A204.1 (cell line): ENCODE measurements around the gene FBXO33.

Experiments used
- FAIRE-seq: peaks from 2 replicates; lab custom pipeline; 2012; peaks lifted over from hg19 to GRCh38; lab: Jason Lieb, UNC

The FBXO33 gene

GRCh38 chr14:39431416-39432178 is 636 bp downstream of the FBXO33 start:
- no peak for FAIRE-seq

GRCh38 chr14:39430762-39431415 is 1.3 kb downstream of the FBXO33 start:
- FAIRE-seq = no peak

DNA sequence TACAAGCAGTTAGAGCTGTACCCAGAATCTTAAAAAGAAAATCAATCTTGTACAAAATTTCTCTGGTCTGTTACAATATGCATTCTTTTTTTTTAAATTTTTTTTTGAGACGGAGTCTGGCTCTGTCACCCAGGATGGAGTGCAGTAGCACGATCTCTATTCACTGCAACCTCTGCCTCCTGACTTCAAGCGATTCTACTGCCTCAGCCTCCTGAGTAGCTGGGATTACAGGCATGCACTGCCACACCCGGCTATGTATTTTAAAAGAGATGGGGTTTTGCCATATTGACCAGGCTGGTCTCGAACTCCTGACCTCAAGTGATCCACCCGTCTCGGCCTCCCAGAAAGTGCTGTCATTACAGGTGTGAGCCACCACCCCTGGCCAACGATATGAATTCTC is 4.1 kb downstream of the FBXO33 start:
- no peak for FAIRE-seq

- peak; percentile 40 for FAIRE-seq
Observed at GRCh38 chr14:39426605-39427004, 5.6 kb downstream of the FBXO33 start.

DNA sequence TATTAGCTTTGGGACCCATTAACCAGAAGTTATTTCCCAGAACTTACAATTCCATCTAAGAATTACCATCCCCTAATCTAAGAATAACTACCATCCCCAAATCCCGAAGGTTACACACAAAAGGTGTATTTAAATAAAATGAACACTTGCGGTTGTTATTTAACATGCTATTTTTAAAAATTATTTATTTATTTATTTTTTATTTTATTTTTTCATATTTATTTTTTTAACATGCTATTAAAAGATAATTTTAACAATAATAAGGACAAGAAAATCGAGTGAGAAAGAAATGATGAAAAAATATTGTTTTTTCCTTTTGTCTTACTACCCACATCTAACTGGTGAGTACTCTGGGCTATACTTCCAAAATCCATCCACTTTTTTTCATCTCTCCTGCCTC is 6.3 kb downstream of the FBXO33 start:
- peak; percentile 68 for FAIRE-seq

GRCh38 chr14:39423793-39424192 is 8.4 kb downstream of the FBXO33 start:
- no peak for FAIRE-seq

GRCh38 chr14:39422243-39422642 is 10.0 kb downstream of the FBXO33 start:
- no peak for FAIRE-seq

DNA sequence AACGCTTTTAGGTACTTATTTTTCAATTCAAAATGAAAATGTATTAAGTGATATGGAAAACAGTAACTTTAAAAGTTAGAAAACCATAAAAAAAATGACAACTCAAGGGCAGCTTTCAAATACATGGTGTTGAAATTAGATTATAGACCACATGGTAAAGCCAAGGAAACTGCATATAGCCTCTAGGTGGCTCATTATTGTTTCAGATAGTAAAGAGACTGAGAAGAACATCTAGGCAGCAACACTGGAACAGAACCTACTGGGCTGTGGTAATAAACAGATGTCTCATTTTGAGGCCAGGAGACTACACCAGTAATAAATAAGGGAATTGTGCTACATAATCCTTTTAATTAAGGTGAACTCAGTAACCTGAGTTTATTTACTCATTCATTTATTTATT is 13.0 kb downstream of the FBXO33 start:
- FAIRE-seq = no peak

DNA sequence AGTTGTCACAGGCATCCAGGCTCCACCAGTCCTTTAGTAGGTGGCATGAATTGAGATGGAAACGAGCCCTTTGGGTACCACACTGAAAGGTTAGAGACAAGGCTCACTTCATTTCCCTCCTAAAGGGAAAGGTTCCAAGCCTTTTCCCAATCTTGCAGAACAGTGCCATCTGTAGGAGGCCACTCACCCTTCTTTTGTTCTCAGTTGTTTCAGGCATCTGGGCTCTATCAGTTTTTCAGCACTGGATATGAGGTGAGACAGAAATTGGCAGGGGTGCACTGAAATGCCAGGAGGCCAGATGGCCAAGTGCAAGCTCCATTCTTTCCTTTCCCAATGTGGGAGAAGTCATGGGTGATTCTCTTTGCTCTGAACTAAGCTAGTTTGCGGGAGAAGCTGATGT is 15.2 kb downstream of the FBXO33 start:
- FAIRE-seq = no peak

GRCh38 chr14:39416072-39416471 is 16.2 kb downstream of the FBXO33 start:
- FAIRE-seq = no peak

DNA sequence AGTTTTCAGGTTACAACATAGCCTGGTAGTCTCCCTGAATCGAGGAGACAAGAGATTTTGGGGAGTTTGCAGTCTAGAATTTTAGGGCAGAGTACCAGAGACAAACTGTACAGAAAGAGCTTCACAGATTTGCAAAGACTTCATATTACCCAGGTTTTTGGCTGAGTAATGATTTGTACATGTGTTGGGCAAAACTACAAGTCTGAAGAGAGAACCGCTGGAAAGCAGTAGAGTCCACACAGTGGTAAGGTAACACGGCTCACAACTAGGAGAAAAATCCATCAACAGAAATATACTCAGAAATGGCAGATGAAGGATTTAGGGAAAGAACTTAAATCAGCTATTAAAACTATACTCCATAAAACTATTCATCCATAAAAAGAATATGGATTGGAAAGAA is 25.7 kb downstream of the FBXO33 start:
- no peak for FAIRE-seq

DNA sequence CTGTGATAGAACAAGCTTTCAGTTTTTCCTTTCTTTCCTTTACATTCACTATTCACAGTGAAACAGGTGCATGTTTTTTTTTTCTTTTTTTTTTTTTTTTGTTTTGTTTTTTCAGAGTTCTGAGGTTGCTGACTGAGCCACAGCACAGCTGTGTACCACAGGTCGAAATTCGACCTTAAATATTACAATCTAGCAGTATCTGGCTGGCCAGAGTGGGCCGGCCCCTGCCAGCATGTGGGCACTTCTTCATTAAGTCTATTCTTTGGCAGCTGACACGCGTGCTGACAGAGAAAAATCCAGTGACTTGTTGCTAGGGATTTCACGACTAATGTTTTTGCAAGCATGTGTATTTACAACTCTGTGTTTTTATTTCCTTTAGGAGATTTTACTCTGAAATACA is 33.9 kb downstream of the FBXO33 start:
- no peak for FAIRE-seq

DNA sequence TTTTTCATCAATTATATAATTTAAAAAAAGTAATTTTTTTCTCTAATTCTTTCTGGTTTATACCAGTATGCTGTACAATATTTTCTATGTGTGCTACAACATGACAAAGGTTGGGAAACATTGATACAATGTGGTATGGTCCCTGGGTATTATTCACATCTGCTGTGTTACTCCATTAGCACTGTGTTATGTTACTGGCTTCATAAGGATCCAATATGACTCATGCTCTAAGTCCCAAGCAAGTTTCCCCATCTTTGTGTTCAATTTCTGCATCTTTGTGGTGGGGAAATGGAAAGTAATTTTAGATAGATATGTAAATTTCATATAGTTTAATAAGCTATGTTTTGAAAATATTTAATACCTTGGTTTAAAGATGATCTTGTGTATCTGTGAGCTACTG is 35.8 kb downstream of the FBXO33 start:
- FAIRE-seq = no peak

GRCh38 chr14:39395555-39396254 is 36.5 kb downstream of the FBXO33 start:
- no peak for FAIRE-seq

DNA sequence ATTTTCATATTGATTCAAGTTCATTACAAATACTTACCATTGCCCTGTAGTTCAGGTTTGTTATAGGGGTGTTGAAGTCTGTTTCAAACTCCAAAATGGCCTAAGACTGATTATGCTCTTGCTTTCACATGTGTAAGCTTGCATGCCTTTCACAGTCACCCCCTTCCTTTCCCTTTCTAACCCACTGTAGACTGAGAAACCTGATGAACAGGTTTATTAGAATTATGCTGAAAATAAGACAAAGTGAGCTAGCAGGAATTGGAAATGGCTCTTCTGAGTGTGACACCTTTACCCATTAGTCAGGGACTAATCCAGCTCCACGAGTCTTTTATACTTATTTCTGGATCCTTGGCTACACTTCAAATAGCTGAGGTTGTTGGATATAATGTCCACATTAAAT is 38.9 kb downstream of the FBXO33 start:
- FAIRE-seq = no peak

- no peak for FAIRE-seq
Observed at GRCh38 chr14:39384177-39384576, 48.1 kb downstream of the FBXO33 start.

- FAIRE-seq = no peak
Observed at GRCh38 chr14:39383741-39384140, 48.5 kb downstream of the FBXO33 start.

DNA sequence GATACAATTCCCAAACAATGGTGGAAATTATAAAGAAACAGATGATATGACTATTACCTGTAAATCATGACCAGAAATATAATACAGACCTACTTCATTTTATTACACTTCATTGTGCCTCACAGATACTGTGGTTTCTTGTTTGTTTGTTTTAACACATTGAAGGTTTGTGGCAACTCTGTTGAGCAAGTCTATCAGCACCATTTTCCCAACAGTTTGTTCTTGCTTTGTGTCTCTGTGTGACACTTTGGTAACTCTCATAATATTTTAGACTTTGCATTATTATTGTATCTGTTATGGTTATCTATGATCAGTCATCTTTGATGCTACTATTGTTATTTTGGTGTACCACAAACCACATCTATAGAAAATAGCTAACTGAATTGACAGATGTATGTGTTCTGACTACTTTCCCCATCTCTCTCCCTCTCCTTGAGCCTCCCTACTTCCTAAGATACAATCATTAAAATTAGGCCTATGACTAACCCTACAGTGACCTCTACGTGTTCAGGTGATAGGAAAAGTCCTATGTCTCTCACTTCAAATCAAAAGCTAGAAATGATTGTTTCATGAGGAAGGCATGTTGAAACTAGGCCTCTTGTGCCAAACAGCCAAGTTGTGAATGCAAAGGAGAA is 49.1 kb downstream of the FBXO33 start:
- no peak for FAIRE-seq

DNA sequence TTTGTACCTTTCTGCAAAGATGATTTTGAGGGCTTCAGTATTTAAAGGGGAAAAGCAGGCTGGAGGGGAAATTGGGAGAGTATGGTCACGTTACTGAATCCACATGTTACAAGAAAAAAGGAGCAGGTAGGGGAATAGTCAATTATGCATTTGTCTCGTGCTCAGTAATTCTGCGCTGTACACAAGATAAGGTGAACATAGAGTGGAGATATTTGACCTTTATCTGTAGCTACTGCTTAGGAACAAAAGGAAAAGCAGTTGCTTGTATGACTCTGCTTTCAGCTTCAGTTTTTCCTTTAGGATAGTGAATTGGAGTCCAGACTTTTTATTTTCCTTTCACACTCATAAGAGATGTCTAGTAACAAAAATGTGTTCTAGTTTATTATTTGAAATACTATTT is 49.8 kb downstream of the FBXO33 start:
- FAIRE-seq = no peak

DNA sequence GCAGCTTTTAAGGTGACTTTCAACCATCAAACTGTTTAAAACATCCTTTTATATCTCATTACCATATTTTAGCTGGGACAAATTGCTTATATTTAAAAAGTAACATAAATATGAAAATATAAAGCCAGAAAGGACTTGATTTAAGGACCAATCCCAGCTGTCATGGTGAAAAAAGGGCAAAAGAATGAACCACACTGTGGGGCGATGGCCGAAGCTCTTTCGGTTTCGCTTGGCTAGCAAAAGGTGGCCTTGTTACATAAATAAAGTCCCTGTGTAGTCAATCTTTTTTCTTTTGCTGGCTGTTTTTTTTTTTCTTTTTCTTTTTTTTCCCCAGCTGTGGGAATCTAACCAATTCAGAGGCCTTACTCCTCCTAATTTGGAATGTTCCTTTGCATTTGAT is 50.9 kb downstream of the FBXO33 start:
- no peak for FAIRE-seq

DNA sequence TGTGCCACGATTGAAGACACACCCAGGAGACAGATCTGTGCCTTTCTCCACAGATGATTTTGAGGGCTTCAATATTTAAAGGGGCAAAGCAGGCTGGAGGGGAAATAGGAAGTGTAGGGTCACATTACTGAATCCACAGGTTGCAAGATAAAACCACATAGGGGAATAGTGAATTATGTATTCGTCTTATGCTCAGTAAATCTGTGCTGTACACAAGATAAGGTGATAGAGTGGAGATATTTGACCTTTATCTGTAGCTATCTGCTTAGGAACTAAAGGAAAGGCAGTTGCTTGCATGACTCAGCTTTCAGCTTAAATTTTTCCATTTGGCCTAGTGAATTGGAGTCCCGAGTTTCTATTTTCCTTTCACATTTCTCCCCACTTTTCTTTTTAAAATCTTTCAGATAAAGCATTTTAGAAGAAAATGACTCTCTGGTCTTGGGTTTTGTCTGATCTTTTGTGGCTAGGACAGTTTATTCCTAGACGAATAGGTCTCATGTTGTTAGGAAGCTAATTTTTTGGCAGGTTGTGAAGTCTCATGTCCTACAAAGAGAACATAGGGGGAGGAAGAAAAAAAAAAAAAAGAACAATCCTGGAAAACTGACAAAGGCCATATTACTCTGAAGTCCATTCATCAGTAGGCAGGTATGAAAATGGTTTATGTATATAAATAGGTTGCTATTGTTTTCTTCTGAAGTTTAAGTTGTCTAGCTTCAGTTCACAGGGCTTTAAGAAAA is 55.4 kb downstream of the FBXO33 start:
- no peak for FAIRE-seq

DNA sequence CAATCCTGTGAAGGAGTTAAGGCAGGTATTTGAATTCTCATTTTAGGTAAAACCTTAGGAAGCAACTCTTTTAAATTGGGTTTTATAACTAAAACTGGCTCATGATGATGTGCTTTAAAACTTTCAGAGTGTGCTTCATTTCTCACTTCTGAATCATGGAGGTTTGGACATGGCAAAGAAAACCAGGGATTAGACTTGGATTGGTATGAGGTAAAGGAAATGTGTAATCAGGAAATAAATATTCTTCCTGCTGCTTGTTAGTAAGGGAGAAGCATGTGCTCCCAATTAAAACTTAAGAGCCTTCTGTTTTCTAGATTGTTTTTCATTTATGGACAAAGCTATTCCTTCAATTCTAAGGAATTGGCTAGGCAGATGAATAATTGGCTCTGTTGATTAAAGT is 57.4 kb downstream of the FBXO33 start:
- no peak for FAIRE-seq
